ENCODE measurements around the gene TLX1.
A peak's percentile ranks its signal among the peaks of the same experiment; 100 is the strongest.

The TLX1 gene

GRCh38 chr10:101130984-101131961, at the start of gene TLX1:
Gene TLX1, plus strand, starts transcription at chr10:101131300. Its CDS starts 242 bp downstream, at chr10:101131542.
- DNase-seq (ENCODE audit: low spot score) = peak; percentile 29

- no peak for DNase-seq (ENCODE audit: low spot score)
Observed at GRCh38 chr10:101085846-101086245, 45.3 kb upstream of the TLX1 start.

DNA sequence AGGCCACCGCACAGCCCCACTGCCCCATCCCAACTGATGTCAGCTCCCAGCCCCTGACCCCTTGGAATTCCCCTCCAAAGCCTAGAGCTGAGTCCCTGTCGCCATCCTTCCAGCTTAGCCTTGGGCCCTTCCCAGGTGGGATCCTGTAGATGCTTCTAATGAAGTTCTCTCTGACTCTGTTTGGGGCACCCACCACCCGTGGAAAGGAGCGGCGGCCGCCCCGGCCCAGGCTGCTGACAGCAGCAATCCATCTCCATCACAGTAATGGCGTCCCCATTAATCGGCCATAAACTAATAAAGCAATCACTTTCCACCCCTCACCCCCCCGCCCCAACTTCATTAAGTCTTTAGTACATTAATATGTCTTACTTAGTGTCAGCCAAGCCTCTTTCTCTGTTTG, 43.7 kb upstream of the TLX1 start:
- no peak for DNase-seq (ENCODE audit: low spot score)

DNA sequence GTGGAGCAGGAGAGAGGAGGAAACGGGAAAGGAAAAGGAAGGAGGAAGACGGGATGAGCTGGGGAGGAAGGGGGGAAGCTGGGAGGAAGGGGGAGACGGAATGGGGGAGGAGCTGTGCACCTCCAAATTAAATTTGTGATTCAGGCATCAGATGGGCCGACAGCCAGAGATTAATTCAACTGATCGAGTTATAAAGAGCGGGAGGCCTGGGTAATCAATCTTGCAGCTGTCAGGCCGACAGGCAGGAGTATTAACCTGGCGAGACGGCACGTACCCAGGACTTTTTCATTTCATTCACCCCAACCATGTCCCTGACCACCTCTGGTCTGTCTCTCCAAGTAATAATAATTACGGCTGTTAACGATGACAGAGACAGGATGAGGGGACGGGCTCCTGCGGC, 43.1 kb upstream of the TLX1 start:
- no peak for DNase-seq (ENCODE audit: low spot score)

DNA sequence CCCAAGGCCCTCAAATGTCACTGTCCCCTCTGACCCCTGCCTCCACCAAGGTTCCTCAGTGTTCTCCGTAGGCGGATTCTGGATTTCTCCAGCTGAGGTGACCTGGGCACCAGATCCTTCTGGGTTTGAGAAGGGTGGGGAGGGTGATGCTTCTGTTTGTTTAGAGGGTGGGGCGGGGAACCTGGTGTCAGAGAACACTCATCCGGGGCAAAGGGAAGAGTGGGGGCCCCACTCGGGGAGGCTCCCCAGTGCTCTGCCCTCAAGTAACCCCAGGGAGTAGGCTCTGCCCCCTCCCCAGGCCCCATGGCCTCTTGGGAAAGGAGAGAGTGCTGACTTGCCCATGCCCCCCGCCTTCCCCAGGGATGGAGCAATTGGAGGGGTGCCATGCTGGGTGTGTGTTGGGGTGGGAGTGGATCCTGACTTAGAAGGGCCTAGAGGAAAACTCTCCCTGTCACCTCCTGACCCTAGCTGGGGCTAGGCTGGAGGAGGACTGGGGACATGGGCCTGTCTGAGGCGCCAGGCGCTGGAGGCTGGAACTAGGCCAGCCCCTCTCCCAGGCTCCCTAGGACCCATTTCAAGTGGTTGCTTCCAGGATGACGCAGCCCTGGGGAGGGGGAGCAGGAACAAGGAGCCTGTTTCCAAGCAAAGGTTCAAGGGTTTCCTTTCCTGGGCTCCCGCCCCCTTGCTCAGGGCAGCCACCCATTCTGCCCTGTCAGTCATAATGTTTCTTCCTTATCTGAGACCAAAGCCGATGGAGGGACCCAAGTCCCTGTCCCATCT, 41.4 kb upstream of the TLX1 start:
- DNase-seq (ENCODE audit: low spot score) = no peak

DNA sequence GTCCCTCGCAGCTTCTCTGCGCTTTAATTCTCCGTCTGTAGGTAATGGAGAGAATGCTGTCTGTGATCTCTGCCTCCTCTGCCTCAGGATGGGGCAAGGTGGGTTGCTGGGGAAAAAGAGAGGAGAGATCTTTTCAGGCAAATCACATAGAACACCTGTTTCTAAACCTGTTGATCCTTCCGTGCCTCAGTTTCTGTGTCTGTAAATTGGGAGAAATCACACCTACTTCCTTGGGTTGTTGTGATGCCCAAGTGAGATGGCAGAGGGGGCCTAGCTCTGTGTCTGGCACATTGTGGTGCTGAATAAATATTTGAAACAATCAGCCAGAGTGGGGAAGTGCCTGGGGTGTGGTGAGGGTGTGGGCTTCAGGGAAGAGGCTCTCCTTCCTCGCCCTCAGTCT, 40.5 kb upstream of the TLX1 start:
- no peak for DNase-seq (ENCODE audit: low spot score)

- DNase-seq (ENCODE audit: low spot score) = no peak
Observed at GRCh38 chr10:101091546-101092290, 39.4 kb upstream of the TLX1 start.

DNA sequence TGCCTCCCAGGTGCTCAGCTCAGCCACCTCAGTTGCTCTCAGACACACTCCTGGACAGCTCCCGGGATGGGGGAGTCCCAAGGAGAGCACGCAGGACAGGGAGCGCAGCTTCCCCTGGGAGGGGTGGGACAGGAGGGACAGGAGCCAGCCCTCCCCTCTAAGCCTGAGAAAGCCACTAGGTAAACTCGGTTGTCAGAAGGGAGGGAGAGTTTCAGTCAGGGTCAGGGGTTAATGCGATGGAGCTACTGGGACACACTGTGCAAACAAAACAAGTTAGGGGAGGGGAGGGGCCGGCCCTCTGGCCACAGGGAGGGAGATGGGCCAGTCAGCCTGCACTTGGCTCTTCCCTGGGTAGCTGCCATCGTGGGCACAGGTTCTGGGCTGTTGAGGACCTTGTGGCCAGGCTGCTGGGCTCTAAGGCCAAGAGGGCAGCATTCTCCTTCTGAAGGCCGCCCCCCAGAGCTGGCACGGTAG, 38.2 kb upstream of the TLX1 start:
- DNase-seq (ENCODE audit: low spot score) = no peak

- no peak for DNase-seq (ENCODE audit: low spot score)
Observed at GRCh38 chr10:101094121-101094879, 36.8 kb upstream of the TLX1 start.

- DNase-seq (ENCODE audit: low spot score) = no peak
Observed at GRCh38 chr10:101095004-101095403, 36.1 kb upstream of the TLX1 start.

GRCh38 chr10:101095550-101096213, 35.4 kb upstream of the TLX1 start:
- DNase-seq (ENCODE audit: low spot score) = peak; percentile 88

- no peak for DNase-seq (ENCODE audit: low spot score)
Observed at GRCh38 chr10:101096378-101096777, 34.7 kb upstream of the TLX1 start.

DNA sequence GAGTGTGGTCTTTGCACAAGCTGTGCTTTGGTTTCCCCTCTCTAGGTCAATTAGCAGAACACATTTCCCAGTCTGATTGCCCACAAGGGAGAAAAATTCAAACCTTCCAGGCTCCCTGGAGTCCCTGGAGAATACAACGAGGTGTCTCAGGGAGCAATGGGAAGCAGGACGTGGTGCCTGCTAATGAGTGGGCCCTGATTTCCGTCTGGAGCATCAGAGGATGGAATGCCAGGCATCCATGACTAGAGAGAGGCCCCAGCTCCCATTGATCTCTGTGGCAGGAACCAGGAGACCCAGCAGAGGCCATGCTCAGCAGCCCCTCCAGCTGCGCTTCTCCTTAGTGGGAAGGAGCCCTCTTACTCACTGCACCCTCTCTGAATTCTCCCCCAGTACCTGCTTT, 33.2 kb upstream of the TLX1 start:
- DNase-seq (ENCODE audit: low spot score) = no peak

DNA sequence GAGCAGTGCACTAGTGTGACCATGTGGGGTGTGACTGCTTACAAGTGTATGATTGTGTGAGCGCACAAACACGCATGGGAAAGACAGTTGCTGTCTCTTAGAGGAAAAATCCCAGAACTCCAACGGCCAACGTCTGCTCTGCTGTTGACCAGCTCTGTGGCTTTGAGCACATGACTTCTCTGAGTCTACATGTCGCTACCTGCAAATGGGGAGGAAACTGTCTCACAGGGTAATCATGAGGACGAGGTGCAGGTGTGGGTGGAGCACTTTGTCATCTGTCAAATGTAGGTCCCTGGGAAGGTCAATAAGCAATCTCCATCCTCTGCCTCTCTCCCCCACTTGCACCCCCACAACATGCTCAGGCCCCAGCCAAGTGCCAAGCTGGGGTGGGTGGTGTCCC, 31.2 kb upstream of the TLX1 start:
- no peak for DNase-seq (ENCODE audit: low spot score)

GRCh38 chr10:101101372-101101881, 29.7 kb upstream of the TLX1 start:
- no peak for DNase-seq (ENCODE audit: low spot score)

DNA sequence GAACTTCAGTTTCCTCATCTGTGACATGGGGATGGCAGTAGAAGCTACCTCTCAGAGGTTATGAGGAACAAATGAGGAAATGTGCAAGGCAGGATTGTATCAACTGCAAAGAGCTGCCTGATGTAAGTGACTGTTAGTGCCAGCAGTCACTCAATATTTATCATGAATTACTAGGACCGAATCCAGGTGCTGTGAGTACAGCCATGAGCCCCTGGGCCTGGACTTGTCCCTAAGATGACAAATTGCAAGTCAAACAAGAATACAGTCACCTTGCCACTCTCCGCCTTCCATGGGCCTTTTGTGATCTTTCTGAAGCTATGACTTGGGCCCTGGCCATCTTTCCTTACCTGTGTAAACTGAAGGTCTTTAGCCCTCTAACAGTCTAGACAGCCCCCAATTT, 27.7 kb upstream of the TLX1 start:
- no peak for DNase-seq (ENCODE audit: low spot score)

DNA sequence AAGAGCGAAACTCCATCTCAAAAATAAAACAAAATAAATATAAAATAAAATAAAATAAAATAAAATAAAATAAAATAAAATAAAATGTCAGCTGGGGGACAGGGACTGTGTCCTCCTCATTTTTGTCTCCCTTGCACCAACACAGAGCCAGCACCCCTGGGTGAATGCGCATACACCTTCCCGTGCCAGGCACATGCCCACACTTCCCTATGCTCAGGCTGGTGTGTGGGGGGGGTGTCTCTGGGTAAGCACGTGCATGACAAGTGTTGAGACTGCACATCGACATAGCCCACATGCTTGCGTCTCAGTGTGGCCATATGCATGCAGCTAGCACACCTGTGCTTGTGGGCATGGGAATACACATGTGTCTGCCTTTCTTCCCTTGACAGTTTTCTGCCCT, 24.7 kb upstream of the TLX1 start:
- DNase-seq (ENCODE audit: low spot score) = no peak

DNA sequence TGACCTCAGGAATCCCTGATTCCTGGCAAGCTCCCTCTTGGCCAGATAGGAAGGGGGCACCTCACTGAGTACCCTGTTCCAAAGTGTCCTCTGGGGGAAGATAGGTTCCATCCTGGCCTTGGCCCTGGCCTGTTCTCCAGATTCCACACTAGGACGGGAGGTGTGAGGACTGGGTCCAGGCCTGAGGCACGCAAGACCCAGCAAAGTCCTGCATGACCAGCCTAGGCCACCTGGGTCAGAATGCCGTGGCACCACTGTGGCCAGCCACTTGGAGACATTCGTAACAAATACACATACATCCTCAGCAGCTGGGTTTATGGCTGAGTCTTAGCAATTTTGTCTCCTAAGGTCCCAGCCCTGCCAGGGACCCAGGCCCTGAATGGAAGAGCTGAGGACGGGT, 23.3 kb upstream of the TLX1 start:
- no peak for DNase-seq (ENCODE audit: low spot score)

- no peak for DNase-seq (ENCODE audit: low spot score)
Observed at GRCh38 chr10:101110856-101111523, 20.1 kb upstream of the TLX1 start.

DNA sequence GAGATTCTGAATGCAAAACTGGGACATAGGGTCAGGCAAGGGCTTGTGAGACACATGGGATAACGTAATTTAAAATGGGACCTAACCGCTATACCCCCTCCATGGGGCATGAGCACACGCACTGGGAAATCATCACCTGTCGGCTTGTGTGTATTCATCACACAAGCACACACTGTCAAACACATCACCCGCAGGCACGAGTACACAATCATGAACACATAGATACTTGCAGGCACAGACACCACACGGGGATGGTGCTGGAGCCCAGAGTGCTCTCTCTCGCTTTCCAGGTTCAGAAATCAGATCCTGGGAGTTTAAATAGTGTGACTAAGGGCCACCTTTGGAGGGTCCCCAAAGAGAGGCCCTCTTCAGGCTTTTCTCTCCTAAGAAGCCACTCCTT, 19.6 kb upstream of the TLX1 start:
- no peak for DNase-seq (ENCODE audit: low spot score)

All from SW480 (cell line).